ENCODE measurements around the gene YIPF7. TPM values are rescaled to one million over a fixed set of nuclear protein-coding genes. Genes with fewer than 3 reads are reported as not detected.

YIPF7 gene
- total RNA-seq (ENCODE audit: unreplicated experiment), result not detected
- long read RNA-seq, result 0 reads

DNA sequence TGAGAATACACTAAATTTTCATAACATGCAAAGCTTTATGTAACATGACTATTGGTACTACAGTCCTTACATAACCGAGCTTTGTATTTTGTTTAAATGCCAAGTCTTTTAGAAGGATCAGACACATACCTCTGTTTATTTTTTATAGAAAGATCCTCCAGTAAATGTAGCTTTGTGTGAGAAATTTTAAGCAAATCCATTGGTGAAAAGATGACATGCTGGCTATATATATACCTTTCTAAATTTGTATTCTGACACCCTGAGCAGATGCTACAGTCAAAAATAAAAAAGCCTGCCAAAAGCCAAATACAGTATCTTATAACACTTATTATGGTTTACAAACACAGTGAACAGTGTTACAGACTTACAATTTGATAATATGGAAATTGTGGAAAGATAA lies at the start of gene YIPF7:
TSS of gene YIPF7 (minus strand) at position 201 of the 400 bp plus-strand sequence. CDS start 1,525 bp downstream, outside the sequence.
- no peaks in the 10 kb centered on the region for H3K27me3 Mint-ChIP-seq (ENCODE audit: unreplicated experiment)
- no peak within 1 kb of the TSS for H3K4me3 Mint-ChIP-seq (ENCODE audit: unreplicated experiment)
- no peaks in the 10 kb centered on the region for H3K9me3 Mint-ChIP-seq (ENCODE audit: unreplicated experiment)
- no peak for DNase-seq (ENCODE audit: low spot score)
- H3K36me3 Mint-ChIP-seq (ENCODE audit: low read depth, unreplicated experiment), result no peaks in the 10 kb centered on the region
- no peaks in the 10 kb centered on the region for H3K4me1 Mint-ChIP-seq (ENCODE audit: unreplicated experiment)
- no peak for TF ChIP-seq CTCF (IDR thresholded peaks at IDR 0.05; ENCODE audit: unreplicated experiment)
- no peak within 1 kb of the TSS for H3K27ac Mint-ChIP-seq (ENCODE audit: unreplicated experiment)

GRCh38 chr4:44701037-44701436 lies 49.6 kb upstream of the YIPF7 start:
- no peak for DNase-seq (ENCODE audit: low spot score)
- Mint-ChIP-seq H3K4me1 (ENCODE audit: unreplicated experiment) (peaks cover 7% of the 10 kb centered on the region), H3K36me3 (ENCODE audit: low read depth, unreplicated experiment) (peaks cover 3% of the 10 kb centered on the region), H3K4me3 (ENCODE audit: unreplicated experiment) (no peak overlapping the region), H3K27ac (ENCODE audit: unreplicated experiment) (no peak overlapping the region), H3K9me3 (ENCODE audit: unreplicated experiment) (no peaks in the 10 kb centered on the region), H3K27me3 (ENCODE audit: unreplicated experiment) (no peaks in the 10 kb centered on the region)
- TF ChIP-seq CTCF (IDR thresholded peaks at IDR 0.05; ENCODE audit: unreplicated experiment), result no peak

- no peak for TF ChIP-seq CTCF (IDR thresholded peaks at IDR 0.05; ENCODE audit: unreplicated experiment)
- Mint-ChIP-seq H3K36me3 (ENCODE audit: low read depth, unreplicated experiment) (peaks cover 3% of the 10 kb centered on the region), H3K9me3 (ENCODE audit: unreplicated experiment) (no peaks in the 10 kb centered on the region), H3K4me1 (ENCODE audit: unreplicated experiment) (peaks cover 8% of the 10 kb centered on the region), H3K27me3 (ENCODE audit: unreplicated experiment) (no peaks in the 10 kb centered on the region), H3K27ac (ENCODE audit: unreplicated experiment) (no peak overlapping the region), H3K4me3 (ENCODE audit: unreplicated experiment) (no peak overlapping the region)
- no peak for DNase-seq (ENCODE audit: low spot score)
Observed at GRCh38 chr4:44700427-44700826, 49.0 kb upstream of the YIPF7 start.

DNA sequence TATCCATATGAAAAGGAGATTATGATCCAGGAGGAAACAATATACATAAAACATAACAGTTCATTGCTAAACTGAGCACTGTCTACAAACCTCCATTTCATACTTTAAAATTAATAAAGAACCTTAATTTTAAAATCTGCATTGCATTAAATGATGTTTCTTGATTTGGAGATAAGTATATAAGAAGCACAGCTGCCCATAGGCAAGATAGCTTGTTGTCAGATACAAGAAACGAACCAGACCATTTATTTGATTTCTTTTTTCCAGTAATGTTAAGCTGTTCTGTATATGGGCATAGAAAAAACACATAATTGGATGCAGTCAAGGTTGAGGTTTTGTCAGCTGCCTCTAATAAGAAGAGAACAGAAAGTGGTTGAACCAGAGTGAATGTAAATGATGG lies 33.2 kb upstream of the YIPF7 start:
- H3K27me3 Mint-ChIP-seq (ENCODE audit: unreplicated experiment), result no peaks in the 10 kb centered on the region

DNA sequence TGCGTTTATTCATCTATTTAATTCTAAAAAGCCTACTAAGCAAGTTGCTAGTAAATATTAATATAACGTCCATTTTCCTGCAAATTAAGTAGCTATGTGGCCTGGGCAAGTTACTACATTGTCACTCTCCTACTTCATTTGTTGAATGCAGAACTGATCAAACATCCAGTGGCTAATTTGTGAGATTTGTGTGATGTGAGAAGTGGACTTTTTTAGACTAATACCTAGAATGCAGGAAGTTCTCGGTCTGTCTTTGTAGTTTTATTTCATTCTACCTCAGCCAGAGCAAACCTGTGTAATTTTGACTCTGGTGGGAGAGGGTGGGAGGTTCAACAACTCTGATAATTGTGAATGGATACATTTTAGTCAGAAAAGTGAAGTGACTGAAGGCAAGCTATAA lies 27.6 kb upstream of the YIPF7 start:
- Mint-ChIP-seq H3K9me3 (ENCODE audit: unreplicated experiment) (no peaks in the 10 kb centered on the region), H3K27me3 (ENCODE audit: unreplicated experiment) (peaks cover 3% of the 10 kb centered on the region), H3K4me1 (ENCODE audit: unreplicated experiment) (peaks cover 13% of the 10 kb centered on the region), H3K27ac (ENCODE audit: unreplicated experiment) (peak overlapping the region; percentile 94), H3K36me3 (ENCODE audit: low read depth, unreplicated experiment) (no peaks in the 10 kb centered on the region), H3K4me3 (ENCODE audit: unreplicated experiment) (peak overlapping the region; percentile 97)
- no peak for DNase-seq (ENCODE audit: low spot score)
- no peak for TF ChIP-seq CTCF (IDR thresholded peaks at IDR 0.05; ENCODE audit: unreplicated experiment)

More for the DNA sequence above, 33.2 kb upstream of the YIPF7 start:
- Mint-ChIP-seq H3K4me1 (ENCODE audit: unreplicated experiment) (peaks cover under 1% of the 10 kb centered on the region), H3K4me3 (ENCODE audit: unreplicated experiment) (no peak overlapping the region), H3K36me3 (ENCODE audit: low read depth, unreplicated experiment) (no peaks in the 10 kb centered on the region), H3K27ac (ENCODE audit: unreplicated experiment) (no peak overlapping the region), H3K9me3 (ENCODE audit: unreplicated experiment) (no peaks in the 10 kb centered on the region)
- TF ChIP-seq CTCF (IDR thresholded peaks at IDR 0.05; ENCODE audit: unreplicated experiment), result no peak
- DNase-seq (ENCODE audit: low spot score), result no peak

Measured in endothelial cell (in vitro differentiated cells).